ENCODE data around the gene PSMD13. TPM values are rescaled to one million over a fixed set of nuclear protein-coding genes. Genes with fewer than 3 reads are reported as not detected.
"Not testable (repeated sequence)": the region's sequence is repeated elsewhere in the genome, so short reads cannot be mapped to it uniquely, and the experiment has no call there.

Gene PSMD13
- total and polyA plus RNA-seq, 2 of the 13 experiments (the other 11 are each of a cell fraction or from before 2014, with no cell fraction given): 83.0 to 117 TPM

GRCh38 chr11:238346-238745 is 1.6 kb downstream of the PSMD13 start:
- FAIRE-seq; H3K27ac ChIP-seq (ENCODE audit: extremely low read length, insufficient read depth, low read length); H2AFZ ChIP-seq (ENCODE audit: low read length); H3K27me3 ChIP-seq (ENCODE audit: control insufficient read depth in 1 of 2, insufficient read depth in 2 of 2, low read length in 2 of 2); BruUV-seq (replicated peaks); intact Hi-C loops (cut with micrococcal nuclease; ENCODE audit: unreplicated experiment); in situ Hi-C loops (cut with HindIII; ENCODE audit: extremely low pct_ligation_motif_present, low pct_unique_long_range_greater_than_20kb); ATAC-seq; H3K9me3 ChIP-seq (ENCODE audit: low read length); H4K20me1 ChIP-seq (ENCODE audit: insufficient read depth, low read length); POLR2A ChIA-PET; DNase-seq (ENCODE audit: low spot score); CTCF ChIA-PET (ENCODE audit: low intra/inter-chr PET ratio, low total read pairs): not testable (repeated sequence)
- Histone ChIP-seq H3K4me3 (replicated peaks in 1 of 3; ENCODE audit: insufficient read depth in 1 of 3, low read depth in 2 of 3, low read length in 3 of 3) (peak overlapping the region in 1 of 3 experiments; percentile 91; a peak in 1 of 6 replicates), H3K36me3 (replicated peaks in 1 of 2; ENCODE audit: control insufficient read depth in 1 of 2, insufficient read depth in 2 of 2, low read length in 2 of 2) (peaks cover 3 to 25% of the 10 kb centered on the region in 2 experiments; a peak in 4 of 5 replicates), H3K4me2 (ENCODE audit: low read depth, low read length) (peak overlapping the region; percentile 99), H3K4me1 (ENCODE audit: insufficient read depth, low read length) (peaks cover 34% of the 10 kb centered on the region), H3K79me2 (ENCODE audit: insufficient read depth, low read length) (peaks cover 27% of the 10 kb centered on the region), H3K9ac (ENCODE audit: insufficient read depth, low read depth, low read length) (peak overlapping the region; percentile 81; the same call in 1 of the 2 replicates)
- 81% methylated on average over 7 of the region's 7 CpGs for WGBS (ENCODE audit: low lambda C conversion rate)
- TF ChIP-seq ZNF121 (CRISPR knock-in tag; IDR thresholded peaks at IDR 0.05): 0 out of 2 replicates have a peak, but pooled peaks have one; percentile 22

- peaks cover 26% of the 10 kb centered on the region for H3K79me2 ChIP-seq (ENCODE audit: insufficient read depth, low read length)
- H3K27ac ChIP-seq (ENCODE audit: extremely low read length, insufficient read depth, low read length): no peak overlapping the region
- ChIA-PET POLR2A (no interaction called here), CTCF (ENCODE audit: low intra/inter-chr PET ratio, low total read pairs) (interaction anchor here (0.7 kb wide), 1 partner anchor 1847 kb away, joined by 3 read pairs; no protein-coding TSS in a partner anchor)
- H3K9ac ChIP-seq (ENCODE audit: insufficient read depth, low read depth, low read length): no peak overlapping the region
- intact Hi-C loops (cut with micrococcal nuclease; ENCODE audit: unreplicated experiment) (no loop called here), in situ Hi-C loops (cut with HindIII; ENCODE audit: extremely low pct_ligation_motif_present, low pct_unique_long_range_greater_than_20kb) (no loop called here)
- peaks cover 5 to 40% of the 10 kb centered on the region in 2 experiments; a peak in 4 of 5 replicates for H3K36me3 ChIP-seq (replicated peaks in 1 of 2; ENCODE audit: control insufficient read depth in 1 of 2, insufficient read depth in 2 of 2, low read length in 2 of 2)
- peaks cover 17% of the 10 kb centered on the region for H3K4me1 ChIP-seq (ENCODE audit: insufficient read depth, low read length)
- DNase-seq (ENCODE audit: low spot score) (no peak), ATAC-seq (no peak), FAIRE-seq (no peak)
- no peaks in the 10 kb centered on the region for H4K20me1 ChIP-seq (ENCODE audit: insufficient read depth, low read length)
- WGBS (ENCODE audit: low lambda C conversion rate): 96% methylated on average over 1 of the region's 1 CpG
- H3K4me3 ChIP-seq (replicated peaks in 1 of 3; ENCODE audit: insufficient read depth in 1 of 3, low read depth in 2 of 3, low read length in 3 of 3): no peak overlapping the region
- no peak overlapping the region for H3K4me2 ChIP-seq (ENCODE audit: low read depth, low read length)
- no peak overlapping the region for H2AFZ ChIP-seq (ENCODE audit: low read length)
- H3K9me3 ChIP-seq (ENCODE audit: low read length): no peaks in the 10 kb centered on the region
- no TSS peak for BruUV-seq (replicated peaks)
- H3K27me3 ChIP-seq (ENCODE audit: control insufficient read depth in 1 of 2, insufficient read depth in 2 of 2, low read length in 2 of 2): no peaks in the 10 kb centered on the region; a peak in 1 of 5 replicates
- TF ChIP-seq ZNF251 (CRISPR knock-in tag; IDR thresholded peaks at IDR 0.05): no peak
- TF ChIP-seq ARNT2 (CRISPR knock-in tag; IDR thresholded peaks at IDR 0.05; ENCODE audit: low read depth): no peak
- TF ChIP-seq MED1 (CRISPR knock-in tag; IDR thresholded peaks at IDR 0.05): no peak
- TF ChIP-seq TFAP4 (IDR thresholded peaks at IDR 0.05; ENCODE audit: borderline replicate concordance, low read depth): no peak
- no peak for TF ChIP-seq ARID4A (CRISPR knock-in tag; IDR thresholded peaks at IDR 0.05; ENCODE audit: borderline replicate concordance)
- TF ChIP-seq HMG20B (CRISPR knock-in tag; conservative IDR thresholded peaks at IDR 0.05): no peak
- TF ChIP-seq ZBTB44 (CRISPR knock-in tag; IDR thresholded peaks at IDR 0.05): no peak
- no peak for TF ChIP-seq HHEX (CRISPR knock-in tag; IDR thresholded peaks at IDR 0.05)
- no peak for TF ChIP-seq PLSCR1 (CRISPR knock-in tag; IDR thresholded peaks at IDR 0.05; ENCODE audit: borderline replicate concordance)
- TF ChIP-seq BORCS8-MEF2B (CRISPR knock-in tag; IDR thresholded peaks at IDR 0.05): no peak
Observed at GRCh38 chr11:240315-240714, 3.5 kb downstream of the PSMD13 start.

All from HepG2 (cell line).